NCI-H748 treated with DMSO at 0.1 percent for 48 hours (cell line): ENCODE results near the gene JAKMIP1.

Experiments
- DNase-seq: peaks from one replicate; lab custom pipeline; 2025; lab: John Stamatoyannopoulos, UW

JAKMIP1 gene

DNA sequence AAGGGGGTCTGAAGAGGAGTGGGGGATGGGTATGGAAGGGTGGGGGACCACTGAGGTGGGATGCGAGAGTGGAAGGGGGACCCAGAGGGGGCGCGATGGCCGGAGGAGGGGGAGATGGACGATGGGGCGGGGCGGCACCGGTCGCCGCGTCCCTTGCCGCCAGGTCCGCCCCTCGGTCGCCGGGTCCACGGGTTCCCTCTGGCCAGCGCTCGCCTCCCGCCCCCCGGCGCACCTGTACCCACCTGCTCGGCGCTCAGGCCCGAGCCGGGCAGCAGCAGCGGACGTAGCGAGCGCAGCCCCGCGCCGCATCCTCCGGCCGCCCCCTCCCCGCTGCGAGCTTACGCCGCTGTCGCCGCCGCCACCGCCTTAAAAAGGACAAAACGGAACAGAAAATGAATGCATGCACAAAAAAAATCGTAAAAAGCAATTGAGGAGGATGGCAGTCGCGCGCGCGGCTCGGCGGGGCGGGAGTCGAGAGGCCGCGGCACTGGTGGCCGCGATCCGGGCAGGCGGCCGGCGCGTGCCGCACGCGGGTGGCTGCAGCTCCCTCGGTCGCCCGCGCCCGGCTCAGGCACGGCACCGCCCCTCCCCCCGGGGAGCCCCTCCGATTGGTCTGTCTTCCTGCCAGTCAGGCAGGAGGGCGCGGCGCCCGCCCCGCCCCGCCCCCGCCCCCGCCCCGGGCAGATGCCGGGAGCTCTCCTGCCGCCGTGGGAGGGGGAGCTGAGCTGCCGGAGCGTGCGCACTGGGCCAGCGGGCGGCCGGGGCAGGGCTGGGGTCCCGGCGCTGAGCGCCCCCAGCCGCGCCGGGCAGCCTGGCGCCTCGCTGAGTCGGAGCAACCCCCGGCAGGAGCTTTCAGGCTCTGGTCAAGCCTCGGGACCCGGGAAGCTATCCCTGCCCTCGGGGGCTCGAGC is at the start of gene JAKMIP1:
JAKMIP1 (minus strand) TSS at position 539 of the 911 bp plus-strand sequence. CDS start 87,699 bp downstream, outside the sequence.
- no peak for DNase-seq

DNA sequence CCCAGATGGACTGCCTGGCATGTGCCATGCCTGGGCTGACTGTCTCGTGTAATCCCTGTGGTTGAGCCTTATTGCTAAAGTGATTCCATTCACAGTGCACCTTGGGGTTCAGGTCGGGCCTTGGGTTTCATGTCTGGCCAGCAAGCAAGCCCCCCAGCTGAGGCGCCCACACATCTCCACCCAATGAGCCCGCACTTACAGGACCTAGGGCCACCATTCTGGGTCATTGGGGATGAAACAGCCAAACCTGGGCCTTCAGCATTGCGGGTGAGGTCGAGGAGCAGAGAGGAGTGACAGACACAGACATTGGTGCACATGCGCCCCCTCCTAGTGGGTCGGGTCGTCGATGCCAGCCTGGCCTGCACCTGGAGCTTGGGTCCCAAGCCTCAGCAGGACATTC is 48.0 kb upstream of the JAKMIP1 start:
- DNase-seq, result no peak

DNA sequence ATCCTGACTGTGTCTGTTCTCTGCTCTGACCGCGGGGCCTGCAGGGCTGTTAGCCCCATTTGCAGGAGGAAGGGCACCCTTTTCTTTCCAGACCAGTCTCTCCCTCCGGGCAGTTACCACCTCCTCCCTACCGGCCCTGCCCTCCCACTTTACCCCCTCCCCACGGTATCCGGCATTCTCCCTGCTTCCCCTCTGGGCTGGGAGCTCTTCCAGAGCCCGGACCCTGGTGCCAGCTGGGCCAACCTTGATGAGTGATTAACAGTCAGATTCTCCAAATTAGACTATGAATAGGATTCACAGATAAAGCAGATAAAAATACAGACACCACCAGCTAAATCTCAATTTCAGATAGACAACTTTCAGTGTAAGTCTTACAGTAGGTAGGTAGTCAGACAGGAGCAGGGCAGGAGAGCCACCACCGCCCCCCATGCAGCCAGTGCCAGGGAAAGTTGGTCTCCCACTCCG is 45.9 kb upstream of the JAKMIP1 start:
- DNase-seq, result no peak

DNA sequence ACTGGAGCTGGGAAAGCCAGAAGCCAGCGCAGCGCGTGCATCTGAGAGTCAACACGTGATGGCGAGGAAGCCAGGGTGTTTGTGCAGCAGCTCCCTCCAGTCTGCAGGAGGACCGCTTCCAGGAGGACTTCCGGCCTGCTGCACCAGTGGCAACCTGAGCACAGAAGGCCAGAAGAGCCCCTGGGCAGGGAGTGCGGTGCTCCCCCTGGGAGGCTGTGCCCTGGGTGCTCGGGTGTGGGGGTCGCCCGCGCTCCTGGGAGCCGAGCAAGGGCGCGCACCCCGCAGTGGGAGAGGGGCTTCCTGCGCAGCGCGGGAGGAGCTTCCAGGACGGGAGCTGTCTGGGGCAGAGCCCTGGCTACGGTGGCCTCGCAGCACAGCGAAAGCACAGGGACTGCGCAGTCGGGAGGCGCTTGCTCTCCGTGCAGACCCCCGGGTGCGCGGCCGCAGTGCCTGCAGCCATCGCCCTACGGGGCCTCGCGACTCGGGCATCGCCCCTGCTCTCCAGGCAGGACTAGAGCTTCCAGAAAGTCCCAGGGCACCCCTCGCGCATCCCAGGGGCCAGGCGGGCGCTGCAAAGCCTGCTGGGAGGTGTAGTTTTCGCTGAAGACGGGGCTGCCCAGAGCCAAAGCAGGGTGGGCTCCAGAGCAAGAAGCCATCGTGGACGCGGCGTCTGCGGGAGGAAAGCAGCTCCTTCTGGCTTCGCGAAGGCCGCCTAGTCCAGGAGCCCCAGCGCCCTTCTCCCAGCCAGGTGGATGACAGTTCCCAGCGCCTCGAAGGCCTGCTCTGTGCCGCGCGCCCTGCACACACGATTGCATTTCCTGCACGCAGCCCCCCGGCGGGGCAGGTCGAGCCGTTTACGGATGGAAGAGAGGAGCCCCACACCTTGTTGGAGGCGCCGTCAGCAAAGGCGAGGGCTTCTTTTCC is 45.2 kb upstream of the JAKMIP1 start:
- no peak for DNase-seq

DNA sequence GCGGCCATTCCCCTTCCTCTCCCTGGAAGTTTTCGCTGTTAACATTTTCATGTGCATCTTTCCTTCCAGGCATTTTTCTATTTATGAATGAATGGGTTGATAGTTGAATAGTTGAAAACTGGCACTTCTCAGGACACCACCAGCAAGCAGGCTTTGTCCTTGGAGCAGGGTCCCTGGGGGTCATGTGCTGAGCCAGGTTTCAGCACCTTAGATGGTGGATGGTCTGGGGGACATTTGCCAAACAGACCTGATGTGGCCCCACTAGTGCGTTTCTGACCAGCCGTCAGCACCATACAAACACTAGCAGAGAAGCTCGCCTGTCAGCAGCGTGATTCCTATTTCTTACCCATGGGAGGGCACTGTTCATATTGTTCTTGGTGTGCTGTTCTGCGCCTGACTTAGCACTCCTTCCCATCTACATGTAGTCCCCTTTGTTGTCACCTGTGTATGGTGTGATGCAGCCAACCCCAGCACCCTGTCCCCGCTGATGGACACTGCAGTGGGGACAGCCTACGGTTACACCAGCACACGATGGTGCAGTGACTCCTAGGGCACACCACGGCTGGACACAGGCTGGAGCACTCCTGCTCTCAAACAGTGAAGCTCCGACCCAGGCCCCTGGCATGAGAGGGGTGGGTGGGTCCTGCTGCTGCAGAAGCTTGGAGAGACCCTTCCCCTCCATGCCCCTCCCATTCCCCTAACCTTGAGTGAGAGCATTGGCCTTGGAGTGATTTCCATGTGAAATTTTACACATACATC is 42.1 kb upstream of the JAKMIP1 start:
- no peak for DNase-seq

DNA sequence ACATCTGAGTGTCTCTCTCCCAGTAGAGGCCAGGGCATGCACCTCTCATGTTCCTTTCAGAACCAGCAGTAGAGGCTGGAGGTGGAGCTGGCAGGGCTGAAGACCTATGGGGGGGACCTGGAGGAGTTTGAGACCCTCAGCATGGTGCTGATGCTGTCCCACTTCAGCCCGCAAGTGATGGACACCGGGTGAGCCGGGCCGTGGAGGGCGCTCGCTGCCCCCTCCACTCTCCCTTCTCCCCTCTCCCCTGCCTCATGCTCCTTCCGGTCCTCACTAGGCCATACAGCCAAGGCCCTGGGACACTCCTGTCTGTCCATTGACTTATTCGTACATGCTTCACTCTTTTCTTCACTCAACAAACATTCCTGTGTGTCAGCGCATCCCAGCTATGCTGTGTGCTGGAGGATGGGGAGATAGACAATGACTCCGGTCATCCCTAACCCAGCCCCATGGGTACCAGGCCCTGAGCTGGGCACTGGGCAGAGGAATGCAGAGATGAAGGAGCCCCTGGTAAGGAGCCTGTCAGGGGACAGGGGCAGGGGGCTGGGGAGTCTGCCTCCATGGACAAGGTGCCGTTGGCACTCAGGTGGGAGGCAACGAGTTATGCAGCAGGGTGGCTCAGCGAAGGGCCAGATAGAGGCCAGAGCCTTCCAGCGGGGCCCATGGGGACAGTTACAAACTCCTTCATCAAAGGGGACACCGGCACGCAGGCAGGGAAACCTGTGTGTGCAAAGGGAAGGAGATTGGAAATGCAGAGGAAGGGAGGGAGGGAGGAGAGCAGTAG is 40.9 kb upstream of the JAKMIP1 start:
- no peak for DNase-seq

DNA sequence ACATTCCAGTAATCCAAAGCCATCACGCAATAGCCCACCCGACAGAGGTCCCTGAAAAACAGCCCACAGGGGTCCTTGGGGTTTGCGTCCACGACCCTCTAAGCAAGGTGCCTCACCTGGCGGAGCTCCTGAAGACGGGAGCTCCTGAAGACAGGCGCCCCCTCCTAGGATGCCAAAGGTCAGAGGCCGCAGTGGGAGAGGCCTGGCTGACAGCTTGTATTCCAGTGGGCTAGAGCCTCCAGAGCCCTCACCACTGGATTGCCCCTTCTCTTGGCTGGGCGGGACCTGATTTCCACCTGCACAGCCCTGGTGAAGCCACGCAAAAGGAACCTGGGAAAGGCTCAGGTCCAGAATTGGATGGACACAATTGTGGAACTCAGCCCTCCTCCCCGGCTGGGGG is 39.6 kb upstream of the JAKMIP1 start:
- DNase-seq, result no peak

DNA sequence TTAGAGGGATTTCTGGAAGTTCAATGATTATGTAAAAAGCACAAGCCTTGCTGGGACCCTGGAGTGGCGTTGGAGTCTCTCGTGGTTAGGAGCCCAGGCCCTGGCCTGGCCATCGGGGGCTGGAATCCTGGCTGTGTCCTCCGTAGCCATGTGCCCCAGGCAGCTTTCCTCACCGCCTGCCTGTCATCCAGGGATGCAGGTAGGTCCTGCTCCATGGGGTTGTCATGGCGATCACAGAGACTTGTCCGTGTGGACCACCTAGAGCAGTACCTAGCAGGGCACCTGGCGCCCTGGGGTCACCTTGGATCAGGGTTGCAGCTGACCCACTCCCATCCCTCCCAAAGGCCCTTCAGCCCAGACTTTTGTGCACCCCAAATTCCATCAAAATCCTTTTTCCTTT is 39.1 kb upstream of the JAKMIP1 start:
- DNase-seq, result no peak

DNA sequence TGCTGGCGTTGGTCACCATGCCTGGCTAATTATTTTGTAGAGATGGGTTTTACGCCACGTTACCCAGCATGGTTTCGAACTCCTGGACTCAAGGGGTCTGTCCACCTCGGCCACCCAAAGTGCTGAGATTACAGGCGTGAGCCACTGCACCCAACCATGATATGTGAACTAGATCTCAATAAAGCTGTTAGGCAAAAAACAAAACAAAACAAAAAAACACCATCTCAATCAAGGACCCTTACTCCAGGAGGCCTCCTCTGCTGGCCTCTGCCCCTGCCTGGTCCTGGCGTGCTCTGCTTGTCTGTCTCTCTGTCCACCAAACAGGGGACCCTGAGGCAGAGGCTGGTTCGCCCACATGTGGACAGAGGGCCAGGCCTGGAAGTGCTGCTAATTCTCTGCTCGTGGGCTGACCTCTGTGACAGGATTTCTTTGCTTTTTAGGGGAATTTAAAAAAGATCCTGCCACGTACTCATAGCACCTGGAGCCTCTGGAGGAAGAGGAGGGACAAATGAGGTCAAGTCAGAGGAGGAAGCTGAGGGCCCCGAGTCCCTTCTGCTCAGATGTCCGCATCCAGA is 36.6 kb upstream of the JAKMIP1 start:
- DNase-seq, result no peak

DNA sequence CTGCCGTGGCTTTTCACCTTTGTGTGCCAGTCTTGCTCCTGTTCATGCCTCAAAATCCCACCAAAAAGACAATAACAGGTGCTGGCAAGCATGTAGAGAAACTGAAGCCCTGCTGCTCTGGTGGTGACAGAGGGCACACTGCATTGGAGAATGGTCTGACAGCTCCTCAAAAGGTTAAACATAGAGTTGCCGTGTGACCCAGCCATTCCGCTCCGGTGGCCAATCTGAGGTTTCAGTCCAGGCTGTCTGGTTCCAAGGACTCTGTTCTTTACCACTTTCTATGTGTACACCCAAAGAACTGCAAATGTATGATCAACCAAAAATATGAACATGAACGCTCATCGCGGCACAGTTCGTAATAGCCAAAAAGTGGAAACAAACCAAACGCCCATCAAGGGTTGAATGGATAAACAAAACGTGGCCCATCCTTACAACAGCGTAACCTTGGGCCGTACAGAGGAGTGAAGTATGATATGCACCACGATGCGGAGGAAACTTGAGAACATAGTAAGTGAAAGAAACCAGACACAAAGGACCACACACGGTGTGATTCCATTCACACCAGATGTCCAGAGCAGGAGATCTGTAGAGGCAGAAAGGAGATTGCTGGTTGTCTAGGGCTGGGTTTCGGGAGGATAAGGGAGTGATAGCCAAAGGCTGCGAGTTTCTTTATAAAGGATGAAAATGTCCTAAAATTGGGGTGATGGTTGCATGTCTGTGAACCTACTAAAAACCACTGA is 35.7 kb upstream of the JAKMIP1 start:
- DNase-seq, result no peak

DNA sequence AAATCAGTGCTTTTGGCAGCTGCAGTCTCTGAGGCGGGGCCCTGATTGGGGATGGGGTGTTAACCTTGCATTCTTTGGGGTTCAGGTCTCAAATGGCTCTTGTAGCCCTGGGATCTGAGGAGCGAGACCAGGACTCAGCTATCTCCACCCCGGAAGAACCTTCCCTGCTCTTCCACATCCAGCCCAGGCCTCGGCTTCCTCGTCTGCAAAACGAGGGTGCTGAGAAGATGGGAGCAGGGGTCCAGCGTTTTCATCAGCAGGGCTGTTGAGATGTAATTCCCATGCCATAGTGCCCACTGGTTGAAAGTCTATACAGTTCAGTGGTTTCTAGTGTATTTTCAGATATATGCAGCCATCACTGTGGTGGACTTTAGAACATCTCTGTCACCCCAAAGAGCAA is 34.7 kb upstream of the JAKMIP1 start:
- no peak for DNase-seq

DNA sequence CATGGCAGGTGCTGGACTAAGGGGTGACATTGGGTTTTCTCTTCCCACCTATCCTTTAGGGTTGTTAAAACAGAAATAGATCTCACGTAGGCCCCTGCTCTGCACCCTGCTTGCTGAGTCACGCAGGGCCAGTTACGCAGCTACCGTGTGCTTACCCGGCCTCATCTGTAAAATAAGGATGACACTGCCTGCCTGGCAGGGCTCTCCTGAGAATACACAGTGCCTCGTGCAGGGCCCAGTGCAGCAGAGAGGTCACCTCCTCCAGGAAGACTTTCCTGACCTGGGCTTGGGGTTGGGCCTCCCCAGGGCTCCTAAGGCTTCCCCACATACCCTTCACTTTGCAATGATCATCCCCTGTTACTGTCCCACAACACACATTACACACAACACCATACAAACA is 33.6 kb upstream of the JAKMIP1 start:
- no peak for DNase-seq

DNA sequence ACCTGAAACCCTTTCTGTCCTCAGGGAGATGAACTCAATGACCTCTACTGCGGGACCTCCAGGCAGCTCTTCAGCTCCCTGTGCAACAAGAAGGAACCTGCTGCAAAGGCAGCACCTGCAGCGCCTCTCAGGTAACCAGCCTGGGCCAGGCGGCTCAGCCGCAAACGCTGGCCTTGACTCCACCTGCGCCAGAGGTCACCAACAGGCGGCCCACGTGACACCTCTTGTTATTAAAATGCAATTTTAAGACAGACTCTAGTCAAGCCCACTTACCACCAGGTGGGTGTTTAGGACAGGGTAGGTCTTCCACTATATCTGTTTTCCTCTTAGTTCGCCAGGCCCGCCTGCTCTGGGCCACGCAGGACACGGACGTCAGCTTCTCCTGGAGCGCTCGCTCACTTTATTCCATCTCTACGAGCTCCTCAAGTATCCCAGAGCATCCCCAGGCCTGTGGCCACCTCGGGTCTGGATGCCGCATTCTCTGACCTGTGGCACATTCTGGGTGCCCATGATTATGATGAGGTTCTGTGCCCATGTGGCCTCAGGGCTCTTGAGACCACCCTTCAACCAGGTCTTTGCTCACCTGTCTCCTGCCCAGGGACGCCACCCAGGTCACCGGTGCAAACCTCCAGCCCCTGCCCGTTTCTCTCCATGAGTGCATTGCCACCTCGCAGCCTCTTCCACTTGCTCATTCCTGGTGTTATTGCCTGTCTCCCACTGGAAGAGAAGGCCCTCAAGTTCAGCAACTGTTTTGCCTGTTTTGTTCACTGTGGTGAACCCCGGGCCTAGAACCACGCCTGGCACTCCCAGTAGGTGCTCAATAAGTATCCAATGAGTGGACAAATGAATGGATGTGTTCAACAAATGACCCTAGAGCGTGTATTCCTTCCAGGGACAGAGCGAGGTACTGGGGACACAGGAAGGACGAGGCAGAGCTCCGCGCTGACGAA is 32.8 kb upstream of the JAKMIP1 start:
- no peak for DNase-seq

DNA sequence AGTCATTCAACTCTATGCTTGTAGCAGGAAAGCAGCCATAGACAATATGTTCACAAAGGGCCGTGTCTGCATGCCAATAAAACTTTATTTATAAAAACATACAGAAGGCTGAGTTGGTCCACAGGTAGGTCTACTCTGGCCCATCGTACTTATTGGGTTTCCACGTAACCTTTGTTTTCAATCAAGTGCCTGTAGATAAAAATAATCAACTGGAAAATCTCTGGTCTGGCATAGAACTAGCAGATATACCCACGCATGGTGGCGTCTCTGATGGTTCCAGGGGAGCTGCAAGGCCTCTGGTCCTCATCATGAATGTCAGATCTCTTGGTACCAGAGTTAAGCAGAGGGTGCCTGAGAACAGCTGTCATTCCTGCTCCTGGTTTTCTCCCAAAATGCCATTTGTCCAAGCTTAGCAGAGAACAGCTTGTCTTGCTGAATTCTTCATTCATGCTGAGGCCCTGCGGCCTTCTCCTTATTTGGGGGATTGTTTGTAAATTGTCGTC is 31.4 kb upstream of the JAKMIP1 start:
- no peak for DNase-seq

DNA sequence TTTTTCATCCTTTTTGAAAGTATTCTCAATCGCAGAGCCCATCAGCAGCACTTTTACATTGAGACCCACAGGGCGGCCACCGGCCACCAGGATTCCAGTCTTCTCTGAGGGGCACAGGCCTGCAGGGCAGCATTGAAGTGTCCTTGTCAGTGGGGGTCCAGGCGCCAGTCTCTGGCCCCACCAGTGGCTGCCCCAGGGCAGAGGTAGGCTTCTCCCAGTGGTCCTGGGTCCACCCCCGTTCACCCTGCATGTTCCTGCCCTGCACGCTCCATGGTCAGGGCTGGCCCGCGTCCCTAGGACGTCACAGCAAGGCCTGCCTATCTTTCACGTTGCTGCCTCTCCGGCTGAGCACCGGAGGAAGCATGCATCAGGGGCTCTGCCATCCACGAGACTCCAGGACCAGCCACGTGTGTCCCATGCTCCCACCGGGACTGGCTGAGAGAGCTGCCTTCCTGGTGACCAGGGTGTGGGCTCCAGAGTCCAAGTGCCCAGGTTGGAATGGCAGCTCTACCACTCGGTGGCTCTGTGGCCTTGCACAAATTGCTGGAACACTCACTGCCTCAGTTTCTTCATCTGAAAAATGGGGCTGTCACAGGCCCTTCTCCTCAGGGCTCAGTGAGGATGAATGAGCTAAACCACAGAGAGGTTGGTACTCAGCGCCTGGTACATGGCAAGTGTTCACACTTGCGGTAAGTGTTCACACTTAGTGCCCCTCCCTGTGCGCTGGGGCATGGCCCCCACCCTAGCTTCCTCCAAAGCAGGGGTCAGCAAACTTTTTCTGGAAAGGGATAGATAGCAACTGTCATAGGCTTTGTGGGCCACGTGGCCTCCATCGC is 30.7 kb upstream of the JAKMIP1 start:
- no peak for DNase-seq

DNA sequence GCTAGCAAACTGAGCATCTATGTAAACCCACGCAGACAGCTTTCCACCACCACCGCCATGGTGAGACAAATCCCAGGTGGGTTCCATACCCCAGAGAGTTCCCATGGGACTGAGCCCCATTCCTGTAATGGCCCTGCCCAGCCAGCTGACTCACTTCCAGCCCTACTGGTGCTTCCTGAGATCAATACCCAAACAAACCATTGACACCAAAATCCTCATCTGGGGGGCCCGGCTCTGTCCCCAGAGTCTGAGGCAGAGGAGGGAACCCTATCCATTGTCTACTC is 30.1 kb upstream of the JAKMIP1 start:
- no peak for DNase-seq

DNA sequence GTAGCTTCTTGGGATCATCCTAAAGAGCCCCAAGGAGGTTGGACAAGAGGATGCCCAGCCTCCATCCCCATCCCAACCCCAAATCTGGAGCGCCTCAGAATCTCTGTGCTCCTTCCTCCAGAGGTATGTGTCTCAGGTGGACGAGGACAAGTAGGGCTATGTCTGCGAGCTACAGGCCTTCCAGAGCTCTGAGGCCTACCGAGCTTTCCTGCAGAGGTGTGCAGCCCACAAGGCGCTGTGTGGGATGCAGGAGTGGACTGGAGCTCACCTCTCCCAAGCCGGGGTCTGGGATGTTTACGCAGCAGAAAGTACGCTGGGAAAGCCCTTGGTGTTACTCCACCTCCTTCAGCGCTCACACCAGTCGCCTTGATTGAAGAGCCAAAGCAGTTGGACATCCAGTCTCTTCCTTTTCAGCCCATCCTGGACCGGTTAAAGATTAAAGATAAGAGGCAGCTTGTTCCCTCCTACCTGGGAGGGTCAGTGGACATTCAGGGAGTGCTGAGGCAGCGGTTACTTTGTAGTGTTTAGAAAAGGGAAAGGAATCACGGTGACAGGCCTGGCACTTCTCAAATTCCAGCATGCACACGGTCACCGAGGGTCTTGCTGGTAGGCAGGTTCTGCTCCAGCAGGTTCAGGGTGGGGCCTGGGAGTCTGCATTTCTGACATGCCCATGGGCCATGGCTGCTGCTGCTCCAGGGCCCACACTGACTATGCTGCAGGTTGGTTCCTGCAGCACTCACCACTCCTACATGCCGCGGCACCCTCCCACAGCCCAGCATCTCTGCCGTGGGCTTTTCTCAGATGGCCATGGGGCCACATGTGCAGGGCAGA is 29.5 kb upstream of the JAKMIP1 start:
- DNase-seq, result no peak
